Choroid plexus epithelial cell (primary cell): Measurements from ENCODE around the gene TCERG1L.

Source experiments
- DNase-seq: peaks from one replicate; pipeline ENCODE4 v3.0.0-alpha.2; 2010; ENCODE audit warnings: low read depth
- H3K4me3 ChIP-seq: 2 replicates; pipeline ENCODE4 v1.5.1; 2011; ENCODE audit warnings: low read depth, mild to moderate bottlenecking, control low read depth, low read length, moderate library complexity
- TF ChIP-seq, protein P1 (sequence below): conservative IDR thresholded peaks from 2 replicates; pipeline ENCODE4 v1.5.1; 2011; ENCODE audit warnings: low read depth, mild to moderate bottlenecking, control low read depth, inconsistent platforms, low read length, moderate library complexity

TCERG1L gene

DNA sequence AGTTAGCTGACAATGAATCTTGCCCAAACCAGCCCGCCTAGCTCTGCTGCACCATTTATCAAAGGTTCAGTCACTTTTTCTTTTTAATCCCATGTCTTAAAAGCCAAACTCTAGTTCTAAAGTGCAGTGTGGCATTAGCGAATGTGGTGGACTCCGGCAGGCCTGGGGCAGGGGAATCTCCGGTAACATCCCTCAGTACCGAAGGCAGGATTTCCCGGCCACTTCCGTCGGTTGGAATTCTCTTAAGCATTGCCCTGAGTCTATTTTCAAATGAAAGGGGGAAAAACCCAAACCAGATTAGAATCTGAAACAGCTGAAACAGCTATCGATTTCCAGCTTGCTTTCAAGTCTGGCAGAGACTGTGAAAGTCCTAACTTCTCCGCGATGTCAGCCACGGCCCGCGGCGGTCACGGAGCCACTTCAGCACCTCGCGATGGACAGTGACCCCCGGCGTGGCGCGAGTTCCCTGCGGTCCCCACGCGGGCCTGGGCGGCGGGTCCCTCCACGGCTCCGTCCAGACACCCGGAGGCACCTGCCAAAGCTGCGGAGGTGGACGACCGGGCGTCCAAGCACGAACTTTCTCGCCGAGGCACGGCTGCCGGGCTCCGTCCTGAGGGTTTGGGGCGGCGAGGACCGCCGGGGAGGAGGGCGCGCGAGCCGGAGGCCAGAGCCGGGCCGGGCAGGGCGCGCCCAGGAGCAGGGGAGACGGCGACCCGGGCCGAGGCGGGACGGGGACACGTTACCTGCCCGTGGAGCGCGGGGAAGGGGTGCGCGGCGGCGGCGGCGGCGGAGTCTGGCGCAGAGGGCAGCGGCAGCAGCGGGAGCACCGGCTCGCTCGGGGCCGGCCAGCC is 745 bp downstream of the TCERG1L start:
- no peak overlapping the region for H3K4me3 ChIP-seq
- TF ChIP-seq, protein P1, sequence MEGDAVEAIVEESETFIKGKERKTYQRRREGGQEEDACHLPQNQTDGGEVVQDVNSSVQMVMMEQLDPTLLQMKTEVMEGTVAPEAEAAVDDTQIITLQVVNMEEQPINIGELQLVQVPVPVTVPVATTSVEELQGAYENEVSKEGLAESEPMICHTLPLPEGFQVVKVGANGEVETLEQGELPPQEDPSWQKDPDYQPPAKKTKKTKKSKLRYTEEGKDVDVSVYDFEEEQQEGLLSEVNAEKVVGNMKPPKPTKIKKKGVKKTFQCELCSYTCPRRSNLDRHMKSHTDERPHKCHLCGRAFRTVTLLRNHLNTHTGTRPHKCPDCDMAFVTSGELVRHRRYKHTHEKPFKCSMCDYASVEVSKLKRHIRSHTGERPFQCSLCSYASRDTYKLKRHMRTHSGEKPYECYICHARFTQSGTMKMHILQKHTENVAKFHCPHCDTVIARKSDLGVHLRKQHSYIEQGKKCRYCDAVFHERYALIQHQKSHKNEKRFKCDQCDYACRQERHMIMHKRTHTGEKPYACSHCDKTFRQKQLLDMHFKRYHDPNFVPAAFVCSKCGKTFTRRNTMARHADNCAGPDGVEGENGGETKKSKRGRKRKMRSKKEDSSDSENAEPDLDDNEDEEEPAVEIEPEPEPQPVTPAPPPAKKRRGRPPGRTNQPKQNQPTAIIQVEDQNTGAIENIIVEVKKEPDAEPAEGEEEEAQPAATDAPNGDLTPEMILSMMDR = no peak

DNA sequence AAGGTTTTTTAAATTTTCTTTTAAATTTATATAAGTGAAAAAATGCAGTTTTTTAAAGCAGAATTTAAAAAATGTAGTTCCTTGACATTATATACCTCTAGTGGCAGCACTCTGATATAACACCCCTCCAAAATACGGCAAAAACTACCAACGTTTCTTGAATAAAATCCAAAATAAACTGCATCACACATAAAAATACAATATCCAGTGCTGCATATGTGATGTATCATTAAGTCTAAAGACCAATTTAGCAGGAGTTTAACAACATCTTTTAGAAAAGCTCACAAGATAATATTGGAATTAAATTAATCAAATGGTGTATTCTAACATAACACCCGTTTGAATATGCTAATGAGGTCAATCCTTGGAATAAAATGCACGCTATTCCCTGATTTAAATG is 1.4 kb downstream of the TCERG1L start:
- DNase-seq = peak; percentile 22
- no peak overlapping the region for H3K4me3 ChIP-seq

More for the DNA sequence above, 745 bp downstream of the TCERG1L start:
- no peak for DNase-seq

DNA sequence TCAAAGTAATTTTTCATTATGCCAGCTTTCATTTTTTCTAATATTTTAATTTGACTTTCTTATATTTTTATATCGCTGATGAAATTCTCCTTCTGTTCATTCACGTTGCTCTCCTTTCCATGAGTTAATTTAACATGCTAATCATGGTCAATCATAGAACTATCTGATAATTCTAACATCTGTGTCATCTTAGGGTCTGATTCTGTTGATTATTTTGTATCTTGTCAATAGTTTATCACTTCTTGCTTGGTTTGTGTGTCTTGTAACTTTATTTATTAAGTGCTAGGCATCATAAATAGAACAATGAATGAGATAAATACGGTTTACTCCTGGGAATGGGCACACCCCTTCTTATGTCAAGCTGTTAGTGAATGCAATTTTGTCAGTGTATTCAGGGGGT is 11.0 kb downstream of the TCERG1L start:
- TF ChIP-seq, protein P1 = no peak

More for the DNA sequence above, 1.4 kb downstream of the TCERG1L start:
- TF ChIP-seq, protein P1 = no peak

DNA sequence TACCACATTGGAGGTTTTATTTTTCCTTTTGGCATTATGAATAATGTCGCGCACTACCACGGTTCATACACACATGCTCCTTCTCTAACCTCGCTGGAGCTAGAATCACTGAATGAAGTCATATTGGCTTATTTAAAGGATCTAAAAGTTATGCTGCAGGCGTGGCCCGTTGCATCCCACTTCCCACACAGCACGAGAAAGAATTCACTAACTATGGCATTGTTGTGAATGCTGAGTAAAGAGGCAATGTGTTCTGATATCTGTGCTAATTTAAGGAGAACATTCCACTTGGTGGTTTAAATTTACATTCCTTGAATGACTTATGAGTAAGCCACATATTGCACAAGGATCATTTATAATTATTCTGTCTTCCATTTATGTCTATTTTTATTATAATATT is 20.7 kb downstream of the TCERG1L start:
- DNase-seq = no peak

More for the DNA sequence above, 11.0 kb downstream of the TCERG1L start:
- no peak overlapping the region for H3K4me3 ChIP-seq
- DNase-seq = no peak

DNA sequence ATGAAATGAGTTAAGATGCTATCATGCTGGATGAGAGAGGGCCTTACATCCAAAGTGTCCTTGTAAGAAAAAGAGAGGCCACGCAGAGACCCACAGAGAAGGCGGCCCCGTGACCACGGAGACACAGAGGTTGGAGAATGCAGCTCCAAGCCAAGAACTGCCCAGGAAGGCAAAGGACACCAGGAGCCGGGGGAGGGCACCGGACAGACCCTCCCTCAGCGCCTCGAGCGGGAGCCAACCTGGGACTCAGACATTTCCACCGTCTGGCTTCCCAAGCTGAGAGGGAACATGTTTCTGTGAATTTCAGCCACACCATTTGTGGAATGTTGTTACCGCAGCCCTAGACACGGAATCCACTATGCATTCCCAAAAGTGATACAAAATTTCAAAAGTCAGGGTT is 22.9 kb downstream of the TCERG1L start:
- H3K4me3 ChIP-seq = no peak overlapping the region
- TF ChIP-seq, protein P1 = no peak
- no peak for DNase-seq

More for the DNA sequence above, 20.7 kb downstream of the TCERG1L start:
- no peak overlapping the region for H3K4me3 ChIP-seq
- TF ChIP-seq, protein P1 = no peak

DNA sequence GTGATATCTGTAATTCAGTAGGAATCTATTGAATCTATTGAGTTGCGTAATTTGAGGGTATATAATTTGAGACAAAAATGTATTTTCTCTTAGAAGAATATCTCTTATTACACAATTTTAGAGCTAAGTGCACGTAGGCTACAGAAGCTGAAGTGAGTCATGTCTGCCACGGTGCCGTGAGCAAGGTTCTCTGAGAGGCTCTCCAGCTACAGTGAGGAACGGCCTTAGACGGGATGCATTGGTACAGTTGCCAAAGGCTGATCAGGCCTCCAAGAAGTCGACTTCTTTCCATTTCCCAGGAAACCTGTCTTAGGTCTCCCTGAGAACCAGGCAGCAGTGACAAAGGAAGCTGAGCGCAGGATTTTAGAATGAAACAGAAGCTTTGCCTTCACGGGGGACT is 28.6 kb downstream of the TCERG1L start:
- TF ChIP-seq, protein P1 = no peak
- no peak overlapping the region for H3K4me3 ChIP-seq

DNA sequence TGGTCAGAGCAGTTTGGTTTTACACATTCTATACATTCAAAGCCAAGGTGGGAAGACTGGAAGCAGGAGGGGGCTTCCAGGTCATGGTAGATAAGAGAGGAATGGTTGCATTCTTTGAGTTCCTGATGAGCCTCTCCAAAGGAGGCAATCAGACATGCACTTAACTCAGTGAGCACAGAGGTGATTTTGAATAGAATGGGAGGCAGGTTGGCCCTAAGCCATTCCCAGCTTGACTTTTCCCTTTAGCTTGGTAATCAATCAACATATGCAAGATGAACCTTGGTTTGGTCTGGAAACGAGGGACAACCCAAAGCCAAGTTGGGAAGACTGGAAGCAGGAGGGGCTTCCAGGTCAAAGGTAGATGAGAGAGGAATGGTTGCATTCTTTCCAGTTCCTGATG is 31.4 kb downstream of the TCERG1L start:
- no peak for DNase-seq
- TF ChIP-seq, protein P1 = no peak

More for the DNA sequence above, 28.6 kb downstream of the TCERG1L start:
- no peak for DNase-seq

More for the DNA sequence above, 31.4 kb downstream of the TCERG1L start:
- no peak overlapping the region for H3K4me3 ChIP-seq
